CD1c-positive myeloid dendritic cell (primary cell): Measurements from ENCODE around the gene CNKSR1.

Experiments used
- DNase-seq: peaks from one replicate; pipeline ENCODE4 v3.0.0-alpha.2; 2016; ENCODE audit errors: extremely low spot score

The CNKSR1 gene, protein sequence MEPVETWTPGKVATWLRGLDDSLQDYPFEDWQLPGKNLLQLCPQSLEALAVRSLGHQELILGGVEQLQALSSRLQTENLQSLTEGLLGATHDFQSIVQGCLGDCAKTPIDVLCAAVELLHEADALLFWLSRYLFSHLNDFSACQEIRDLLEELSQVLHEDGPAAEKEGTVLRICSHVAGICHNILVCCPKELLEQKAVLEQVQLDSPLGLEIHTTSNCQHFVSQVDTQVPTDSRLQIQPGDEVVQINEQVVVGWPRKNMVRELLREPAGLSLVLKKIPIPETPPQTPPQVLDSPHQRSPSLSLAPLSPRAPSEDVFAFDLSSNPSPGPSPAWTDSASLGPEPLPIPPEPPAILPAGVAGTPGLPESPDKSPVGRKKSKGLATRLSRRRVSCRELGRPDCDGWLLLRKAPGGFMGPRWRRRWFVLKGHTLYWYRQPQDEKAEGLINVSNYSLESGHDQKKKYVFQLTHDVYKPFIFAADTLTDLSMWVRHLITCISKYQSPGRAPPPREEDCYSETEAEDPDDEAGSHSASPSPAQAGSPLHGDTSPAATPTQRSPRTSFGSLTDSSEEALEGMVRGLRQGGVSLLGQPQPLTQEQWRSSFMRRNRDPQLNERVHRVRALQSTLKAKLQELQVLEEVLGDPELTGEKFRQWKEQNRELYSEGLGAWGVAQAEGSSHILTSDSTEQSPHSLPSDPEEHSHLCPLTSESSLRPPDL

GRCh38 chr1:26177182-26177684 lies at the start of gene CNKSR1:
Gene CNKSR1, plus strand, starts transcription at chr1:26177491. Its CDS starts 57 bp downstream, at chr1:26177548.
- no peak for DNase-seq

- no peak for DNase-seq
These were observed 47.5 kb upstream of the CNKSR1 start for GRCh38 chr1:26129778-26130177.

DNA sequence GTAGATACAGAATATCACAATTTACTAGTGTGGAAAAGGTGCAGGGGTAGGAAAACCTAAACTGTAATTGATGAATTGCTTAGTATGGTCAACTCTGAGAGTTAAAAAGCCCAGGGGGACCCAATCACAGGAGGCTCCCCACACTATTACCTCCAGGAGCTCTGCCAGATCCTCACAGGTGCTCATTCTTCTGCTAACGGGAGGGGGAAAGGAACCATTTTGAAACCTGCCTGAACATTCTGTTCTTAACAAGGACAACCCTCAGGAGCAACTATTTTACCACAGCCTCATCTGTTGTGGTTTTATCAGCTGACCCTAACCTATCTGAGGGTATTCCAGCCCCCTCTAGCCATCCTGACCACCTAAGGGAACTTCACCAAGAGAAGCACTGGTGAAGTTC lies 46.6 kb upstream of the CNKSR1 start:
- DNase-seq, result no peak

- DNase-seq, result no peak
These were observed 45.0 kb upstream of the CNKSR1 start for GRCh38 chr1:26132128-26132833.

GRCh38 chr1:26132834-26133167 lies 44.5 kb upstream of the CNKSR1 start:
- no peak for DNase-seq

- no peak for DNase-seq
These were observed 42.8 kb upstream of the CNKSR1 start for GRCh38 chr1:26134466-26134865.

DNA sequence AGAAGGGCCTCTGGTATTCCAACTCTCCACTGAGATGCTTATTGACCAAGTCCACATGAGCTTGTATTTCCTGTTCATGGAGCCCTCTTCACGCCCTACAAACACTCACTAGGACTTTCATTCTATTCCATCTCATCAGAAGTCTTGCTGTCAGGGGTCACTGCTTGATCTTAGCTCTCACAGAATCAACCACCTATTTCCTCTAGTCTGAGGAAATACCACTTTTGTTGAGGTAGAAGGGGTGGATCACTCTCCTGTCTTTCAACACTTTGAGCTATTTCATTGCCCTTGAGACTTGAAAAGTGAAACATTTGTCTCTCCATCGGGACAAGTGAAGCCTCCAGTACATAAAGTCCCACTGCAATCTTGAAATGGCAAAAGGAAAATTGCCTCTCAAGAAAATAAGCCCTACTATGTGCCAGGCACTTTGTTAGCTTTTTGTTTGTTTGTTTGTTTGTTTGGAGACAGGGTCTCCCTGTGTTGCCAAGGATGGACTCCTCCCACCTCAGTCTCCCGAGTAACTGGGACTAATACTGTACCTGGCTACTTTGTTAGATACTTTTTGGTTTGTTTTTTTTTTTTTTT lies 38.2 kb upstream of the CNKSR1 start:
- no peak for DNase-seq

DNA sequence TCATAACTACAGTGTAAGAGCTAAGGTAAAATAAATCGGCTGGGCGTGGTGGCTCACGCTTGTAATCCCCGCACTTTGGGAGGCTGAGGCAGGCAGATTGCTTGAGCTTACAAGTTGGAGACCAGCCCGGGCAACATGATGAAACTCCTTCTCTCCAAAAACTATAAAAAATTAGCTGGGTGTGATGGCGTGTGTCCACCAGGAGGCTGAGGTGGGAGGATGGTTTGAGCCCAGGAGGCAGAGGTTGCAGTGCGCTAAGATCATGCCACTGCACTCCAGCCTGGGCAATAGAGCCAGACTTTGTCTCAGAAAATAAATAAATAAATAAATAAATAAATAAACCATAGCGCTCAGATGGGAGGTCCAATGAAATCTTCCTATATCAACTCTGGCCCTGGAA lies 35.1 kb upstream of the CNKSR1 start:
- no peak for DNase-seq

DNA sequence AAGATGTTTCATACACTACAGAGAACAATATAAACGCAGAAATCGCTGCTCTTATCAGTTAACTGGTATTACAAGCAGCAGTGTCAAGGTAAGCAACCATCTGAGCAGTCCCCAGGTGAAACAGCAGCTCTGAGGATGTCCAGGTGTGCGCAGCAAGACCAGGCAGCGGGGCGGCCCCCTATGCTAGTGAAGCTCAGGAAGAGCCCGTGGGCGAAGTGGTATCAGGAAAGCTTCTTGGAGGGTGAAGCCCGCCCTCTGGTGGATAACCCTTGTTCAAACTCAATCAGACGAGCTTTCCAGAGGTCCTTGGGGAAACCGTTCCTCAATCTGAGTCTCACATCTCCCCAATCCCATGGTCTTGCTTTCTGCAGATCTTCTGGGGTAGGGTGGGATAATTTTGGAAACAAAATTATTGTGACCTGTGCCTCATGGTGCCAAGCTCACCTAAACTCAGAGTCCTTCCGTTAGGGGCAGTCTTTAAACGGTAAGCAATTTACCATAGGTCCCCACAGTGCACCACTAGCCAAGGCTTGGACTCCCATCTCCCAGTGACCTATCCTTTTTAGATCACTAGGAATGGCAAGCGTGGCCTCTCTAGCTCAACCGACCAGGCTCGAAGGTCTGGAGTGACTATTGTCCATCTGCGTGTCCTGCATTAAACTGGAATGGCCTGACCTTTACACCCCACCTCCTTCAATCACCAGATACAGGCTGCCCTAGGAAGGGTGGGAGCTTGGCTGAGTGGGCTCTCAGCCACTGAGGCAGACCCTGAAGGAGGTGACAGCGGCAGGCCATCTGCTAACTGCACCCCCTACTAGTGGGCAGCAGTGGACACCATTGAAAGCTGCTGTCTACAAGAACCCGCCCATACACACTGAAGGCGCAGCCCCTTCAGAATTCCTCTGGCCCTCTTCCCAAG lies 32.0 kb upstream of the CNKSR1 start:
- DNase-seq, result peak; percentile 88

GRCh38 chr1:26145960-26146294 lies 31.4 kb upstream of the CNKSR1 start:
- DNase-seq, result no peak

DNA sequence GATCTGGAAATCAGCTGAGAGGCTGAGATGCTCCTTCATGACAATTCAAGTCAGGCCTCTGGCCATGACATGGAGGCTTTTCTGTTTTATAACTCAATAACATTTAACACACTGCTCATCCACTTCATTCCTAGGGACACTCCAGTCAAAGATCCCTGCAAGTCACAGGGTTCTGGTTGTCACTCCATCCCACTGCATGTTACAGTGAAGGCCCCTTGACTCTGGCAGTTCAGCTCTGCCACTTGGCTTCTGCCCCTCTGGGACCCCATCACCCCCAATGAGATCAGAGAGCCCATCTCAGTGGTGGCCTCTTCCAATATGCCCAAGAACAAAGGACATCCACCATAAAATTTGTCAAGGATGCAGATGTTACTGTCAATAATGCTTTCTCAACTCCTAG lies 28.4 kb upstream of the CNKSR1 start:
- no peak for DNase-seq

DNA sequence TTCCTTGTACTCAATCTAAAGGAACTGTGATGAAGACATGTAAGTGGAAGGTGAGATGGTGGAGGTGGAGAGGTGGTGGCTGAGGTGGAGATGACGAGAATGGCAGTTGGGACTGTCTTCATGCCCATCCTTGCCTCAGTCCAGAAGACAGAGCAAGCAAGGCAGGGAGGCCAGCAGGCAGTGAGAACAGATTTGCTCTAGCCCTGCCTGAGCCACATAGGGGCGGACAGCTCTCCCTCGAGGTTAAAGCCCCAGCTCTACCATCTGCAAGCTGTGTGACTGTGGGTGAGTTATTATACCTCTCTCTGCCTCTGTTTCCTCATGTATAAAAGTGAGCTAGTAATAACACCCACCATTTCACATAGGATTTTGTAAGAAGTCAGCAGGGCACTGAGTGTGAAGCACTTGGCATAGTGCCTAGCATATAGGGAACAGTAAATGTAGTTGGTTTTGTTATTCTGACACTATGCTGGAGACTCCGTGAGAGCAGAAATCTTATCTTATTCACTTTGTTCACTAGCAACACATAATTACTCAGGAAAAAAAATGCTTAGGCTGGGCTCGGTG lies 23.2 kb upstream of the CNKSR1 start:
- DNase-seq, result peak; percentile 51

DNA sequence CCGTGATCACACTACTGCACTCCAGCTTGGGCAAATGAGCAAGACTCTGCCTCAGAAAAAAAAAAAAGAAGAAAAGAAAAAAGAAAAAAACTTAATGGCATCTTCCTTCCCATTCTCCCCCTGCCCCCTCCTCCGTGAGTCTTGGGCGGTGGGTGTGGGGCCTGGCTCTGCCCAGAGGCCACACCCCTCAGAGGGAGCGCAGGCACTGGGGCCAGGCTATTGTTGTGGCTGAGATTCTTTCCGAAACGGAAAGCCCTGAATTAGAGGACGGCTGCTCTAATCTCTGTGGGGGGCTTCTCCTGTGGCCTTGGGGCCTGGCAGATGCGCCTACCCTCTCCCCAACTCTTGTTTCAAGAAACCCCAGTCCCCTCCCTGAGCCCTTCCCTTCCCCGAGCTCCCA lies 22.5 kb upstream of the CNKSR1 start:
- no peak for DNase-seq

DNA sequence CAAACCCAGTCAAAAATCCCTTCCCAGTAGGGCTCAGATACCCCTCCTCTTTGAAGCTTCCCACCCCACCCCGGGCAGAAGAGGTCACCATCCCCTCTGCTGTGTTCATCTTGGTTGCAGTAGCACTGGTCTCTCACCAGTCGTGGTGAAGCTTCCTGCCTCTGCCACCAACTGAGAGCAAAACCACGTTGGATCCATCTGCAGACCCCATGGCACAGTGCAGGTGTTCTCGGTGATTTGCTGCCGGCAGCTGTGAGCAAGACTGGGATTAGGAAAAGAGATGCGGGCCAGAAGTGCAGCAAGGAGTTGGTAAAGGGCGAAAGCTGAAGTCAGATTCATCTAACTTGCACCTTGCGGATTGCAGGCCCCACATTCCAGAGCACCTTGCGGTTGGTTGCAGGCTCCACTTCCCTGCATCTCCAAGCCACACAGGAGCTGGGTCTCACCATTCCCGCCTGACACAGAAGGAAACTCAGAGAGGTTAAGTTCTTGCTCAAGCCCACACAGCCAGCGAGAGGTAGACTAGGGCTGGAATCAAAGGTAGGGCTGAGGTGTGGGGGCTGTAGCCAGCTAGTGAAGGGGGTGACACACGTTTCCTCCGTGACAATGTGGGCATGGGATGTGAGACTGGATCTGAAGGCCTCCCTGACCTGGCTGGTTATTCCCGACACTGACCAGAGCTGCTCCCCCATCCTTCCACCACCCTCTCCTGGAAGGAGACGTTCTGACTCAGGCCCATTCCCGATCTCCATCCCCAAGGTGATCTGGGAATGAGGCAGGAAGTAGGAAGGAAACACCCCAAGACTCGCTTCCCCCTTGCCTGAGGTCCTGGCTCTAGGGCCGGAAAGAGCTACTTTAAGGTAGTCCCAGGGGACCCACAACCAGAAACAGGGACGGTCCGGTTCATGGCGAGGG lies 21.7 kb upstream of the CNKSR1 start:
- DNase-seq, result no peak

DNA sequence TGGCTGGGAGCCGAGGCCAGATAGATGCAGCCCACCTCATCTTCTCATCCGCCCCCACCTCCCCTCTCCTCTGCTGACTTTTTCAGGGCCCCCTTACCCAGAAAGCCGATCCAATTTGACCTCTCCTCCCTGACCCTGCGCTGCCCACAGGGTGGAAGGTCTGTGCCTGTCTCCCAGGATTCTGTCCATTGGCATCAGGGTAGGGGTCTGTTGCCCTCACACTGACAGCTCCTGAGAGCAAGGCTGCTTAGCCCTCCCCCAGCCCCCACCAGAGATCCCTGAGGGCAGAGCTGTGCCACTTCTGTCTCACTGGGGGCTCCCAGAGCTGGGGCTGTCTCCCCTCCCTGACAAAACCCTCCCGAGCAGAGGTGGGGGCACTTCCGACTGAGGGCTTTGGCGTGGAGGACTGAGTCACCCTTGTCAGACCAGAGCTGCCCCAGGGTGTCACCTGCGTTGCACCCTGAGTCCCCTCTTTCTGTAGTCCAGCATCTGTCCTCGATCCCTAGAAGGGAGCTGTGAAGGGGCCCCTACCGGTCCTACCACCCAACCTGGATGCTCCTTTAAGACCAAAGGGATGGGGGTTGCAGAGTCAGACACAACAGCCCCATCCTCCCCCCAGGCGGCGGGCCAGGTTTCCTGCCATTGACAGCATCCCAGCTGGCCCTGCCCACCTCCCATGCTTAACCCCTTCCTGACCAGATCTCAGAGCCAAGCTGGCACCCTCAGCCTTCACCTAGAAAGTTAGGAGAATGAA lies 20.8 kb upstream of the CNKSR1 start:
- DNase-seq, result no peak

DNA sequence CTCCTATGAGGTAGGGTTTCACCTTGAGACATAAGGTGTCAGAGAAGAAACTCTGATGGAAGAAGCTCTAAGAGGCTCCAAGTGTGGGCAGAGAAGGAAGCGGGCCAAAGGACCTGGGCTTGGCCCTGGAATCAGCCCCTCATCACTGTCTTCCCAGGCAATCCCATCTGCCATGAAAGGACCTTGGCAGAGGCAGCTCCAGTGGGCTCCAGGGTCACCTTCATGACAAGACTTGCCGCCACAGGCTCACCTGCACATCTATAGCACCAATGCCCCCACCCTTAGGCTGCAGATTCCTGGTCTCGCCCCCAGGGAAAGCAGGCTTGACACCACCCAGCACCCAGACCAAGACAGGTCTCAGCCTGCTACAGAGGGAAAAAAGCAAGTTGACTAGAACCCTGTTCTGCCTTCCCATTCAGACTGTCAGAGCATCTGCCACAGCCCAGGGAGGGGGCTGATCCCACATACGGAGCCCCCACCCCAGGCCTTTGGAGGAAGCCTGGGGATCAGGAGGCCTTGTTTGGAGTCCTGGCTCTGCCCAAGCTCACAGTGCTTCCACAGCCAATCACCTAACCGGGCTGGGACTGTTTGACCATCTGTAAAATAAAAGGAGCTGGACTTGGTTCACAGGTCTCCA lies 18.9 kb upstream of the CNKSR1 start:
- DNase-seq, result no peak

DNA sequence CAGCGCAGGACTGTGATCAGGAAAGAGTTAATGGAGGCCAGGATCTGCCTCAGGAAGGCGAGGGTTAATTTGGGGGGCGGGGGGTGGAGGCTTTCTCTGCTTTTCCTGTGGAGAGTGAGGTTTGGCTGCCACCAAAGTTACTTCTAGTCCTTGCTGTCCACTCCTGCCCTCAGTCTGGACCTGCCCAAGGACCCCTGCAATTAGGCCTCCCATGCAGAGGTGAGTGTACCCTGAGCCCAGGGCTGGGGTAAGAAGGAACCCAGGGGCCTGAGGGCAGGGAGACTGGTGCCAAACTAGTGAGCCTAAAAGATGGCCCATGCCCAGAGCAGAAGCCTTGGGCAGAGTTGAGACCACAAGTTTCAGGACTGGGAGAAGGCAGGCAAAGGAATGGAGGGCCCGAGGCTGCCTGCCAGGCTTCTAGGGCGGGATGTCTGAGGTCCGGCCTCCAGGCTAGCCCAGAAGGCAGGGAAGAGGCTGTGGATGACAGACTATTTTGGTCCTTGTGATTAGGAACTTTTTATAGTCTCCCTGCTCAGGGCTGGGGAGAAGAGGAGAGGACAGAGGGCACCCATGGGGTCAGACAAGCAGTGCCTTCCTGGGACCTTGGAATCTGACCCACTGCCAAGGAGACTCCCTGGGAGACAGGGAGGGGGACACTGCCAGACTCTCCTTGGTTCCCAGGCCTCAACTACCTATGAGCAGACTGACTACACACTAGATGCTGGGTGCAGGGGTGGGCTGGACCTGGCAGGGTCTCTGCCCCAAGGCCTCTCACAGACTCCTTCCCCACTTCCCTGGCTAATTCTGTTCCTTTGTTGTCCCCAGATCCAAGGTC lies 18.2 kb upstream of the CNKSR1 start, which contains the start of gene FAM110D:
TSS of gene FAM110D (plus strand) at position 172 of the 835 bp plus-strand sequence. CDS start 2,213 bp downstream, outside the sequence.
- DNase-seq, result no peak

- no peak for DNase-seq
These were observed 17.6 kb upstream of the CNKSR1 start for GRCh38 chr1:26159743-26160039.
